IPS DF 19.7 (cell line): Measurements from ENCODE around the gene HES2.
"Not testable (repeated sequence)": the region's sequence is repeated elsewhere in the genome, so short reads cannot be mapped to it uniquely, and the experiment has no call there.

Experiments used
- DNase-seq: peaks from one replicate; pipeline ENCODE4 v3.0.0-alpha.2; 2013; ENCODE audit warnings: low read depth, low spot score

Gene HES2

GRCh38 chr1:6437012-6437700, 17.4 kb upstream of the HES2 start:
- not testable (repeated sequence) for DNase-seq

- DNase-seq: not testable (repeated sequence)
Measured at GRCh38 chr1:6436277-6436676, 16.6 kb upstream of the HES2 start.

- DNase-seq: no peak
Measured at GRCh38 chr1:6435547-6435946, 15.8 kb upstream of the HES2 start.

GRCh38 chr1:6435129-6435528, 15.4 kb upstream of the HES2 start:
- DNase-seq: no peak

- DNase-seq: no peak
Measured at GRCh38 chr1:6434186-6434585, 14.5 kb upstream of the HES2 start.

GRCh38 chr1:6431645-6432579, 12.2 kb upstream of the HES2 start:
- not testable (repeated sequence) for DNase-seq

GRCh38 chr1:6429660-6430411, 10.1 kb upstream of the HES2 start:
- DNase-seq: not testable (repeated sequence)

- DNase-seq: not testable (repeated sequence)
Measured at GRCh38 chr1:6428453-6428852, 8.7 kb upstream of the HES2 start.

GRCh38 chr1:6427441-6428390, 8.0 kb upstream of the HES2 start:
- no peak for DNase-seq

- DNase-seq: no peak
Measured at GRCh38 chr1:6426972-6427350, 7.2 kb upstream of the HES2 start.

GRCh38 chr1:6426277-6426971, 6.7 kb upstream of the HES2 start:
- DNase-seq: no peak

- DNase-seq: no peak
Measured at GRCh38 chr1:6425658-6426057, 5.9 kb upstream of the HES2 start.

- no peak for DNase-seq
Measured at GRCh38 chr1:6424619-6425593, 5.2 kb upstream of the HES2 start, which contains the start of gene ESPN. Gene ESPN (plus strand): TSS chr1:6424776. CDS start chr1:6424956, 180 bp downstream.

- DNase-seq: no peak
Measured at GRCh38 chr1:6424000-6424565, 4.4 kb upstream of the HES2 start.

GRCh38 chr1:6423321-6423999, 3.7 kb upstream of the HES2 start:
- DNase-seq: no peak

- DNase-seq: no peak
Measured at GRCh38 chr1:6421266-6421665, 1.5 kb upstream of the HES2 start.

GRCh38 chr1:6420454-6421042, 829 bp upstream of the HES2 start:
- no peak for DNase-seq

- no peak for DNase-seq
Measured at GRCh38 chr1:6419397-6419803, 319 bp downstream of the HES2 start.
